Stomach (tissue), 4 donors: ENCODE measurements around the gene ADAM15.

Experiments
- CTCF ChIP-seq, 7 experiments: fragments of 450-650 bp in 4 of 7; fragments of 200-600 bp in 3 of 7; sonication (generic) in 3 of 7; IDR thresholded peaks; one replicate each; pipeline ENCODE4 v1.5.1; 2016 to 2019; ENCODE audit warnings: antibody characterized with exemption in 7 of 7, control low read depth in 2 of 7, mild to moderate bottlenecking in 1 of 7
- POLR2AphosphoS5 ChIP-seq, 3 donors: sonication (generic); formaldehyde crosslinking; IDR thresholded peaks; one replicate each; pipeline ENCODE4 v1.6.1; 2016; ENCODE audit warnings: antibody characterized with exemption in 3 of 3

- no peak for TF ChIP-seq POLR2AphosphoS5 (IDR thresholded peaks at IDR 0.05)
- no peak for TF ChIP-seq CTCF (IDR thresholded peaks at IDR 0.05)
These were observed 15.2 kb upstream of the ADAM15 start for GRCh38 chr1:155035936-155036335.
